HEK293 (cell line): Measurements from ENCODE around the gene LRRC2.

Experiments used
- CTCF ChIP-seq: fragments of 450-650 bp; formaldehyde crosslinking; IDR thresholded peaks from 2 replicates; pipeline ENCODE4 v1.5.1; 2016; ENCODE audit warnings: missing biosample characterization, missing genetic modification characterization
- KLF17 ChIP-seq: fragments of 450-650 bp; formaldehyde crosslinking; IDR thresholded peaks from 2 replicates; pipeline ENCODE4 v1.5.1; 2016; ENCODE audit warnings: missing biosample characterization, missing genetic modification characterization
- SETDB1 ChIP-seq: IDR thresholded peaks from one replicate; pipeline ENCODE4 v1.6.1; 2017; ENCODE audit warnings: mild to moderate bottlenecking, low read length, moderate library complexity, mixed read lengths; ENCODE audit not compliant: insufficient read length
- TRIM28 ChIP-seq: IDR thresholded peaks from 2 replicates; pipeline ENCODE4 v1.6.1; 2011; ENCODE audit warnings: low read length, control low read depth, borderline replicate concordance
- ZNF398 ChIP-seq: fragments of 450-650 bp; formaldehyde crosslinking; IDR thresholded peaks from 2 replicates; pipeline ENCODE4 v1.5.1; 2017; ENCODE audit warnings: missing biosample characterization, missing genetic modification characterization
- ZNF501 ChIP-seq: fragments of 450-650 bp; formaldehyde crosslinking; IDR thresholded peaks from 2 replicates; pipeline ENCODE4 v1.5.1; 2016; ENCODE audit warnings: missing biosample characterization, missing genetic modification characterization
- ZNF785 ChIP-seq: fragments of 450-650 bp; formaldehyde crosslinking; IDR thresholded peaks from 2 replicates; pipeline ENCODE4 v1.5.1; 2016; ENCODE audit warnings: missing biosample characterization, missing genetic modification characterization

- TF ChIP-seq CTCF (tag by site-specific recombination) (no peak), TRIM28 (no peak), KLF17 (tag by site-specific recombination) (no peak), ZNF501 (tag by site-specific recombination) (no peak), SETDB1 (no peak), ZNF398 (tag by site-specific recombination) (no peak), ZNF785 (tag by site-specific recombination) (no peak)
These were observed 16.6 kb downstream of the LRRC2 start for GRCh38 chr3:46549408-46549904.
